Left ventricle myocardium inferior (tissue), 1 donor: ENCODE measurements around the gene CCNQ. TPM values are rescaled to one million over a fixed set of nuclear protein-coding genes. Genes with fewer than 3 reads are reported as not detected.

Experiments used
- DNase-seq: peaks from one replicate; pipeline ENCODE4 v3.0.0-alpha.2; 2020
- H3K27ac ChIP-seq: fragments of 200-600 bp; replicated peaks from 2 replicates; pipeline ENCODE4 v1.8.0; 2021
- H3K27me3 ChIP-seq: fragments of 200-600 bp; 2 replicates; pipeline ENCODE4 v1.8.0; 2021; ENCODE audit warnings: low read depth
- H3K36me3 ChIP-seq: fragments of 200-600 bp; 2 replicates; pipeline ENCODE4 v1.8.0; 2021
- H3K4me1 ChIP-seq: fragments of 200-600 bp; 2 replicates; pipeline ENCODE4 v1.8.0; 2021
- H3K4me3 ChIP-seq: fragments of 200-600 bp; 2 replicates; pipeline ENCODE4 v1.8.0; 2021; ENCODE audit warnings: mild to moderate bottlenecking, moderate library complexity
- H3K9me3 ChIP-seq: fragments of 200-600 bp; replicated peaks from 2 replicates; pipeline ENCODE4 v1.8.0; 2021
- CTCF ChIP-seq: fragments of 200-600 bp; IDR thresholded peaks from 2 replicates; pipeline ENCODE4 v1.8.0; 2021; ENCODE audit warnings: antibody characterized with exemption, mild to moderate bottlenecking, borderline replicate concordance
- intact Hi-C: fragments of 100-400 bp; cut with micrococcal nuclease; formaldehyde crosslinking; loops from one replicate; pipeline ENCODE4 v1.11.0; 2022
- total RNA-seq: library from RNA; stranded (reverse); fragmentation: NEBNext Ultra II Directional; extraction: Animal tissue kit (Norgen Biotek cat#: 25700); gene quantifications from one replicate; pipeline ENCODE4 v1.2.1, GENCODE V29; 2021
- donor health status: DM: no; HTN: yes; CAD: no; lungs with severe emphysema.

Gene CCNQ
- total RNA-seq, 1 donor from 2014 or later: 39.3 TPM

DNA sequence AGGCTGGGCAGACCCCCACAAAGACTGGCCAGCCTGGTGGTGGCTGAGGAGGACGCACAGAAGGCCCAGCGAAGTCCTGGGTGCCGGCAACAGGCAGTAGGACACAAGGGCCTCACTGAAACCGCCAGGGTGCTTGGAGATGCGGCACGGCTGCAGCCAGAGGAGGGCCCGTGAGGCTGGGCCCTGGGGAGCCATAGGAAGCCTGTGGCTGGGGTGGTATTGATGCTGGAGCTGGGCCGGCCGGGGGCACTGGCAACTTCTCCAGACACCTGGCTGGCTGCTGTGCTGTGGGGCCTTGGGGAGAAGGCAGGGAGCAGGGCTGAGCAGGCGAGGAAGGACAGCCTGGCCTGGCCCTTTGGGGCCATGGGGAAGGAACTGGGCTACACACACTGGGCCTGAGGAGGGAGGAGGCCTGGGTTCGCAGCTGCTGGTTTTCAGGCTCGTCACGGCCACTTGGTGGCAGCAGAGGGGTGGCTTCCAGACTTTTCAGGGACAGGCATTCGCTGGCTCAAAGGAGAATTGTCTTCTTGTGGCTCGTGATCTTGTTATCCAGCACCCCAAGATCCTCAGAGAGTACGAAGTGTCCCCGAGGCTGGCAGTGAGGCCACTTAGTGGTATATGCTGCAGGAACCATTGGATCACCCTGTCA lies 44.3 kb downstream of the CCNQ start:
- intact Hi-C loops: no loop called here
- DNase-seq: peak; percentile 64

DNA sequence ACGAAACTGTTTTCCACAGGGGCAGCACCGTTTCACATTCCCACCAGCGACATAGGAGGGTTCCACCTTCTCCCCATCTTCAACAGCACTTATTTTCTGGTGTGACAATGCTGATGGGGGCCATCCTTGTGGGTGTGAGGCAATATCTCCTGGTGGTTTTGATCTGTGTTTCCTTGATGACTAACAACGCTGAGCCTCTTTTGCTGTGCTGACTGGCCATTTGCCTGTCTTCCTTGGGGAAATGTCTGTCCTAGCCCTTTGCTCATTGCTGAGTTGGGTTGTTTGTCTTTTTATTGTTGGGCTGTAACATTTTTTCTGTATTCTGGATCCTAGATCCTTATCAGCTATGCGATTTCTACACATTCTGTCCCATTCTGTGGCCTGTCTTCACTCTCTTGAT lies 47.8 kb downstream of the CCNQ start:
- Histone ChIP-seq H3K4me3 (no peak overlapping the region), H3K4me1 (no peaks in the 10 kb centered on the region), H3K36me3 (no peaks in the 10 kb centered on the region), H3K9me3 (no peaks in the 10 kb centered on the region), H3K27ac (no peak overlapping the region), H3K27me3 (peaks cover 5% of the 10 kb centered on the region)
- intact Hi-C loops: no loop called here
- DNase-seq: no peak
- no peak for TF ChIP-seq CTCF

More for the DNA sequence above, 44.3 kb downstream of the CCNQ start:
- no peak overlapping the region for H3K27ac ChIP-seq
- peak; percentile 73 for TF ChIP-seq CTCF
- no peaks in the 10 kb centered on the region for H3K36me3 ChIP-seq
- no peak overlapping the region for H3K4me3 ChIP-seq
- H3K27me3 ChIP-seq: no peaks in the 10 kb centered on the region
- H3K9me3 ChIP-seq: no peaks in the 10 kb centered on the region
- H3K4me1 ChIP-seq: no peaks in the 10 kb centered on the region

GRCh38 chrX:153549807-153550206 lies 49.1 kb downstream of the CCNQ start:
- no peak for TF ChIP-seq CTCF
- Histone ChIP-seq H3K9me3 (no peaks in the 10 kb centered on the region), H3K36me3 (no peaks in the 10 kb centered on the region), H3K4me1 (no peaks in the 10 kb centered on the region), H3K27ac (no peak overlapping the region), H3K4me3 (no peak overlapping the region), H3K27me3 (peaks cover 6% of the 10 kb centered on the region)
- intact Hi-C loops: no loop called here
- no peak for DNase-seq

GRCh38 chrX:153549231-153549630 lies 49.7 kb downstream of the CCNQ start:
- Histone ChIP-seq H3K4me3 (no peak overlapping the region), H3K27ac (no peak overlapping the region), H3K36me3 (no peaks in the 10 kb centered on the region), H3K9me3 (no peaks in the 10 kb centered on the region), H3K27me3 (peaks cover 6% of the 10 kb centered on the region), H3K4me1 (no peaks in the 10 kb centered on the region)
- TF ChIP-seq CTCF: no peak
- DNase-seq: no peak
- intact Hi-C loops: no loop called here

- Histone ChIP-seq H3K4me1 (no peaks in the 10 kb centered on the region), H3K4me3 (no peak overlapping the region), H3K27me3 (peaks cover 6% of the 10 kb centered on the region), H3K27ac (no peak overlapping the region), H3K36me3 (no peaks in the 10 kb centered on the region), H3K9me3 (no peaks in the 10 kb centered on the region)
- DNase-seq: no peak
- intact Hi-C loops: no loop called here
- TF ChIP-seq CTCF: no peak
These were observed 51.7 kb downstream of the CCNQ start for GRCh38 chrX:153547195-153547594.
